HG03439 (cell line): ENCODE data around the gene PRDM12.

Experiments used
- ATAC-seq: cut with Tn5 transposase; IDR thresholded peaks from one replicate; pipeline ENCODE4 v1.9.1; 2021; ENCODE audit warnings: mild to moderate bottlenecking, moderate library complexity; ENCODE audit not compliant: unreplicated experiment

Gene PRDM12

GRCh38 chr9:130714586-130715110, 50.3 kb downstream of the PRDM12 start:
- ATAC-seq, result no peak

- no peak for ATAC-seq
These were observed 50.9 kb downstream of the PRDM12 start for GRCh38 chr9:130715270-130715669.

- ATAC-seq, result no peak
These were observed 54.2 kb downstream of the PRDM12 start for GRCh38 chr9:130718562-130718961.

- no peak for ATAC-seq
These were observed 56.4 kb downstream of the PRDM12 start for GRCh38 chr9:130720762-130721161.

GRCh38 chr9:130728721-130729120, 64.3 kb downstream of the PRDM12 start:
- ATAC-seq, result no peak

GRCh38 chr9:130729145-130729544, 64.8 kb downstream of the PRDM12 start:
- no peak for ATAC-seq

GRCh38 chr9:130731355-130731754, 67.0 kb downstream of the PRDM12 start:
- ATAC-seq, result no peak

GRCh38 chr9:130732136-130732535, 67.7 kb downstream of the PRDM12 start:
- no peak for ATAC-seq
